GM19463 (cell line): Measurements from ENCODE around the gene ETFBKMT.
A peak's percentile ranks its signal among the peaks of the same experiment; 100 is the strongest.
"Not testable (repeated sequence)": the region's sequence is repeated elsewhere in the genome, so short reads cannot be mapped to it uniquely, and the experiment has no call there.

Source experiments
- ATAC-seq: cut with Tn5 transposase; IDR thresholded peaks from one replicate; pipeline ENCODE4 v1.9.1; 2021; ENCODE audit warnings: mild to moderate bottlenecking, moderate library complexity; ENCODE audit not compliant: unreplicated experiment

Gene ETFBKMT

DNA sequence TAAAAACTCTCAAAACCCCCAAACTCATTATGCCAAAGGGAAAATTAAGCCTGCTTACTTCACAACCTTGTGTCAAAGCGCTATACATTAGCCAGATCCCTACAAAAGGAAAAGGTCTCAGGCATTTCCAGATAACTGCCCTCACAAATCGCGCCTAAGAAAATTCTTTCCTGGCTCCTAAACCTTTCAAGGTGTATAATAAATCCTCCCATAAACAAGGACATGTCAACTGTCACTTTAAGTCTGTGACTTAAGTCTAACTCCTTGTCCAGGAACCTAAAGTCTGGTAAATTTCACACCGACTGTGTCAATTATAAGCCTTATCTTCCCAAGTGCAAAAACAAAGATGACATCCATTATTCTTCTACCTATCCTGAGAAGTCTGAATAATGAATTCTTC lies 4.3 kb upstream of the ETFBKMT start:
- ATAC-seq, result no peak

DNA sequence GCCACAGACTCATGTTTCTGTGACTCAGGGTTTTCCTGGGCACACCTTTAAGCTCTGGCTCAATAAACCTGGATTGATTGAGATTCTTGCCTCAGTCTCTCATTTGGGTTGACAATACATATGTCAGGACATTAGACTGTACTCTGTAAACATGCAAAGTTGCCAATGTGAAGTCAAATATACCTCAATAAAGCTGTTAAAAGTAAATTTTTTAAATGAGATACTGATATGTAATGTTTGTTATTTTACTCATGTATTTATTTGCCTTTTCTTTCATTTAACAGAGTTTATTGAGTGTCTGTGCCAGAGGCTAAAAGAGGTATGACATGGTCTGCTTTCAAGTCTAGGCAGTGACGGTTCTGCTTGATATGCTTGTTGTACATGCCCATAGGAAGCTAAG lies 3.7 kb upstream of the ETFBKMT start:
- no peak for ATAC-seq

DNA sequence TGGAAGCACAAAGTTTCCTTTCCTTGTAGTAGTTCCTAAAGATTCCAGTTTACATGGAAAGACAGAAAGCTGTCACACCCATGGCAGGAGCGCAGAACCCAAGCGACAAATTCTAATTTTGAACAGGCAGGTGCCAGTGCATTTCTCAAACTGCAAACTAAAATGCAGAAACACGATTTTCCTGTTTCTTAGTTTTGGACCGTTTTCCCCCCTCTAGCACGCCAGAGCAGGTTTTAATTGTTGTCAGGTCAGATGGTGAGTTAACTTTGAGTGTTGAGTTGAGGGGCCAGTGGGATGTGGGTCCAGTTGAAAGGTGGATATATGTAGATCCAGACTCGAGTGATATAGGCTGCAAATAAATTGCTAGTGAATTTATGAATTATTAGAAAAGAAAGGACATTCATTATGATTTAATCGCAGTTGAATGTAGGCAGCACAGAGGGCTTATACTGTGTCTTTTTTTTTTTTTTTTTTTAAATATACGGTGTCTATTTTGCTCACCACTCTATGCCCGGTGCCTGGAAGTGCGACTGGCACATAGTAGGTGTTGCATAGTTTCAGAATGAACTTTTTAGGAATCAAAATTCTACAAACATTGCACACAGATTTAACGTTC lies 909 bp upstream of the ETFBKMT start:
- ATAC-seq, result peak; percentile 1

DNA sequence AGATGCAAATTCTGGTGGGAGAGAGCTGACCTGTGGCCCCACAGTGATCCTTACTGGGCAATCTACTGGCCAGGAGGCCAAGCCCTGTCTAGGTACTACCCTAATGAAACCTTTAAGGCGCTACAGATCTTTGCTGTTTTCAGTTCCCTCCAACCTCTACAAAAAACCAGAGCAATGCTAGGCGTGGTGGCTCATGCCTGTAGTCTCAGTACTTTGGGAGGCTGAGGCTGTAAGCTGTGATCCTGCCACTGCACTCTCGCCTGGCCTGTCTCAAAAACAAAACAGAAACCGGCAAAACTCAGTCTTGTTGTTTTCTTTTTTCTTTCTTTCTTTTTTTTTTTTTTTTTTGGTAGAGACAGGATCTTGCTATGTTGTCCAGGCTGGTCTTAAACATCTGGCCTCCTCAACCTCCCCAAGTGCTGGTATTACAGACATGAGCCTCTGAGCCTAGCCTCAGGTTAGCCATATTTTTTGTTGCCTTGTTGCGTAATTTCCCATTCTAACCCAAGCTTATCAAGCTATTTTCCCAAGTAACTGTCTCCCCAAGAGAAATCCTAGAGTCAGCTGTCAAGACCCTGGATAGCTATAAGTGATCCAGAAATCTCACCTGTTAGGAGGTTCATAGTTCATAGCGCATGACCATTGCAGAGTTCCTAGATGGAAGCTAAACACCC lies 2.8 kb downstream of the ETFBKMT start:
- no peak for ATAC-seq

DNA sequence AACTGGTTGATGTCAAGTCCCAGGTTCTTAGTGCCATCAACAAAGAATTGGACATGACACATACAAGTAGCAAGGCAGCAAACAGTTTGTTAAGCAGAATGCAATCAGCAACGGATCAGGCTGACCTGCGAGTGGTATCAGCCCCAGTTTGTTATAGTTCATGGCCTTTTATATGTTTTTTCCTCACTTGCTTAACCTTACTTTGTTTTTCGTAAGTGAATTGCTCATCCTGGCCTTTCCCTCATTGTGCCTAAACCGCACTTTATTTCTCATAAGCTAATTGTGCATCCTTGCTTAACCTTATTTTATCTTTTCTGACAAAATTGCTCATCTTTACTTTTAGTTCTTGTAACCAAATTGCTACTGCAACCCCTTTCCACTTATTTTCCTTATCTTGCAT lies 4.1 kb downstream of the ETFBKMT start:
- ATAC-seq, result no peak

DNA sequence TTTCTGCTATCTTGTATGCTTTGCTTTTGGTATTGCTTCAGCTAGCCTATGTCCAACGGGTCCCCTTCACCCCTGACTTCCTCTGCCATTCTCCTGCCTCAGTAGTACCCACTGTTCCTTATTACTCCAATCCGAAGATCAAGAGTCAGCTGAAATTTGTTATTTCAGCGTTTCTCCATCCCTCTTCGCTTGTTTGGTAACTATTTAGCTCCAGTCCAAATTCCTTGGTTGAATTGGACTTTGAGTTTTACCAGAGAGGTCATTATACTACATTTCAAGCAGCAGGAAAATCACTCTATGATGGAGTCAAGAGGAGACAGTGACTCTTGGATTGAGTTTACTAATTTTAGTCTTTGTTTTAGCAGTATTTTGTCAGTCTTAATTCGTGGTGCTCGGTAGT lies 4.5 kb downstream of the ETFBKMT start:
- no peak for ATAC-seq

DNA sequence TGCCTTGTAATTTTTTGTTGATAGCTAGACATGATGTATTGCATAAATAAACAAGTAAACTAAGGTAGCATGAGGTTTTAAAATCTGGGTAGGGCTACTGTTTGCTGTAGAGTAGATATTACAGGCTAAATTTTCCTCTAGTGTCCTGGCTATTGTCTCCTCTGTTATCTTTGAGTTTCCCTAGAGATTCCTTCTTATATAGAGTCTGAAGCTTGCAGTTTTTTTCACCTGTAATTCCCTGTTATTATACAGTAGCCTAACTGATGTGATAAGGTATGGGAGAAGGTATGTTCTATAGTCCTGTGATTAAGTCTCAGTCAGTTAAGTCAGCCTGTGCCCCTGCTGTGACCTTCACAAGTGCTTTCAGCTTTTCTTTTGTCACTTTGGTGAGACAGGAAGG lies 9.5 kb downstream of the ETFBKMT start:
- ATAC-seq, result no peak

DNA sequence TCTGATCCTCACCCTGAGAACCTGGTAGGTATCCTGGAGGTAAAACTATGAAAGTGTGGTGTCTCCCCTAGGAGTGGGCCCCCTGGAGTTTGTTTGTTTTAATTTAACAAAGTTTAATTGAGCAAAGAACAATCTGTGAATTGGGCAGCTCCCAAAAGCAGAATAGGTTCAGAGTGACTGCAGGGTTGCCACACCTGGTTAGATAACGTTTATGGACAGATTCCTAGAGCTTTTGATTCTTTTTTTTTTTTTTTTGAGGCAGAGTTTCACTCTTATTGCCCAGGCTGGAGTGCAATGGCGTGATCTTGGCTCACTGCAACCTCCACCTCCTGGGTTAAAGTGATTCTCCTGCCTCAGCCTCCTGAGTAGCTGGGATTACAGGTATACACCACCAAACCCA lies 10.1 kb downstream of the ETFBKMT start:
- ATAC-seq, result not testable (repeated sequence)

DNA sequence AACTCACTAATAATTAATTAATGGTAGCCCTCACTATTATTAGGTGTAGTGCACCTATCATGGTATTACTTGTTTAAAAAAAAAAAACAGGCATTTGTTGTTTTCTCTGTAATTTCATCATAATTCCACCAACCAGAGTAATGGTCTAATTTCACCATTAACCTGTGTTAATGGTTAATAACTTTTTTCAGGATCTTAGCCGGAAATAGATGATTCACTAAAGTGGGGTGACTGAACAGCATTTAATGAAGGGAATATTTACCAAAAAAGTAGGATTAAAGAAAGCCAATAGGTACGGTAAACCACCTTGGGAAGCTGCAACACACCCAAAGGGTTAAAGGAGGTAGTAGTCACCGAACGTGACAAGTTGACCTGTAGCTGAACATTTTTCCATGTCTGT lies 13.0 kb downstream of the ETFBKMT start:
- ATAC-seq, result no peak

DNA sequence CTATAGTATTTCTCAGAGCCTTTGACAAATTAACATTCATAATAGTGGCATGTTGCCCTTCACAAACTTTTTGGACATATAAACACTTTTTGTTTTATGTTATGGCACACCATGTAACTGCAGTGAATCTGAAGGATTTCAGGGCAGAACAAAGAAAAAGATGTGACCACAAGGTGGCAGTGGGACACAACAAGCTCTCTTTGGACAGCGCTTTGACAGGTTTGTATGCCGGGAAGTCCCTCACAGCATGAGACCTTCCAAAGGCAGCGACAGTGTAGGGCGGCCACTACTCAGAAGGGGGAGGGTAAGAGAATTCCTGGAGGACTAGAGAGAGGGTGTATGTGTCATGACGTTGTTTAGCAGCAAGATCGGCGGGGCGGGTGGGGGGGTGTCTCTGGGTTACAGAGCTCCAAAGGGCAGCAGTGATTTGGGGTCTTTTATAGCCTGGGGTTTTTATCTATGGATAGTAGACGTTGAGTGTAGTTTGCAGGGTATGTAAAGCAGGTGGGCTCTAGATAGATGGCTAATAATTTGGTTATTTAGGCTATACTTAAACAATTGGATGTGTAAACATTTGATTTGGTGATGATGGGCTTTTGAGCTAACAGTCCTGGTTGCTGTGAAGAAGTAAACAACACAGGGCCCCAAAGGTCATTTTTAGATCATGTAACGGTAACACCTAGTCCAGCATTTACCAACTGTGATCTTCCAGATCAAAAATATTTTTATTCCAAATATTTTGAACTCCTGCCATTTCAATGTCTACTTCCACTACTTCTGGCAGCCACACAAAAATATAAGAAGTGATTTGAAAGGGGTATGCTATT lies 22.9 kb downstream of the ETFBKMT start:
- ATAC-seq, result peak; percentile 85

DNA sequence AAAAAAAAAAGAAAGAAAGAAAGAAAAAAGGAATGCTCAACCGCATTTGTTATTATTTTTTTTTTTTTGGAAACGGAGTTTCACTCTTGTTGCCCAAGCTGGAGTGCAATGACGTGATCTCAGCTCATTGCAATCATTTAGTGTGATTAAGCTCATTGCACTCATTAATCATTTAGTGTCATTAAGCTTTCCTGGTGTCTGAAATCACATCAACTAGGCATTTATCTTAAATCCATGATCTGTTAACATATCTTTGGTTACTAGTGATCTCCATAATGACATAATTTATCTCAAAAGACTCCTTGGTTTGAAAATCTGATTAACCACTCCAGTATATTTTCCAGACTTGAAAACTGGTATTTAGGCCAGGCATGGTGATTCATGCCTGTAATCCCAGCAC lies 26.3 kb downstream of the ETFBKMT start:
- no peak for ATAC-seq

DNA sequence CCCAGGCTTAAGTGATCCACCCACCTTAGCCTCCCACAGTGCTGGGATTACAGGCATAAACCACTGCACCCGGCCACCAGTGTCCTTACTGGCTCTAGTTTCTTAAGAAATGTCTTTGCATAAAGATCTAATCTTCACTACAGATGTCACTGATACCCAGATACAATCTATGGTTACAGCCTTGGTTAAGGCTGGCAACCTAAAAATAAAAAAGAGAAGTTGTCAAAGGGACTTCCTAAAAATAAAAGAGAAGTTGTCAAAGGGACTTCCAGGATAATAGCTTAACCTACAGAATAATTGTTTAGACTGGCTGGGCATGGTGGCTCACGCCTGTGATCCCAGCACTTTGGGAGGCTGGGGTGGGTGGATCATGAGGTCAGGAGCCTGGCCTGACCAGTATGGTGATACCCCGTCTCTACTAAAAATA lies 27.6 kb downstream of the ETFBKMT start:
- peak; percentile 60 for ATAC-seq

DNA sequence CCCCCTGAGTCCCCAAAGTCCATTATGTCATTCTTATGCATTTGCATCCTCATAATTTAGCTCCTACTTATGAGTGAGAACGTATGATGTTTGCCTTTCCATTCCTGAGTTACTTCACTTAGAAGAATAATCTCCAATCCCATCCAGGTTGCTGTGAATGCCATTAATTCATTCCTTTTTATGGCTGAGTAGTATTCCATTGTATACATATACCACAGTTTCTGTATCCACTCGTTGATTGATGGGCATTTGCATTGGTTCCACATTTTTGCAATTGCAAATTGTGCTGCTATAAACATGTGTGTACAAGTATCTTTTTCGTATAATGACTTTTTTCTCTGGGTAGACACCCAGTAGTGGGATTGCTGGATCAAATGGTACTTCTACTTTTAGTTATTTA lies 30.4 kb downstream of the ETFBKMT start:
- ATAC-seq, result not testable (repeated sequence)

DNA sequence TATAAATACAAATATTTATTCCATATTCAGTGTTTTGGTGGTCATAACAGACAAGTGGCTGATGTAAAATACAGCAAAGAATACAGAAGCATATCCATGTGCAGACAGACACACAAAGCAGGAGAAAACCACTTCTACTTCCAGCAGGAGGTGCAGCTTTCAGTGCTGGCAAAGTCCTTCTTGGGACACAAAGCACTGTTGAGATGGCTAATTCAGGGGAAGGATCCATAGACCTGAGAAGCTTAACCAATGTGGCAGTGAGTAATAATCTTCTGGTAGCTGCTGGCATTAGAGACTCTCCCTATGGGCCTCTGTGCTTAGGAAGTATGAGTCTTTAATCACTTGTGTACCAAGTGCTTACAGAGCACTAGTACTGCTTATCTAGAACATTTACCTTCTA lies 42.6 kb downstream of the ETFBKMT start:
- ATAC-seq, result no peak

DNA sequence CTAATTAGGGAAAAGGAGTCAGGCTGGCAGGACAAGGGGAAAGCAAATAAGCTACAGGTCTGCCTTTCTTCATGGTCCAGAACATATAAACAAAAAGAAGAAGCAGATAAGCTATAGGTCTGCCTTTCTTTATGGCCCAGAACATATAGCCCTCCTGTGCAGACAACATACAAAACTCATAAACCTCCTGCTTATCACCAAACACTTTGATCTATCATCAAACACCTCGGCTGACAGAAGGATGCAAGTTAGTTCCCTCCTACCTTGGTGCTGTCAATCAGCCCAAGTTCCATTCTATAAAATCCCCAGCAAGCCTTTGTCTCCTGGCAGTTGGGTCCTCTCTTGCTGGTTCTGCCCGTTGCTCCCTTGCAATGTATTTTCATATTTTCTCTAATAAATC lies 46.1 kb downstream of the ETFBKMT start:
- ATAC-seq, result no peak

DNA sequence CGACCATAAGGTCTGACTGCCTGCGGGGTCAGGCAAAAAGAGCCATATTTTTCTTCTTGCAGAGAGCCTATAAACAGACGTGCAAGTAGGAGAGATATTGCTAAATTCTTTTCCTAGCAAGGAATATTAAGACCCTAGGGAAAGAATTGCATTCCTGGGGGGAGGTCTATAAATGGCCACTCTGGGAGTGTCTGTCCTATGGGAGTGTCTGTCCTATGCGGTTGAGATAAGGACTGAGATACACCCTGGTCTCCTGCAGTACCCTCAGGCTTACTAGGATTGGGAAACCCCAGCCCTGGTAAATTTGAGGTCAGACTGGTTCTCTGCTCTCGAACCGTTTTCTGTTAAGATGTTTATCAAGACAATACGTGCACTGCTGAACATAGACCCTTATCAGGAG lies 48.6 kb downstream of the ETFBKMT start:
- not testable (repeated sequence) for ATAC-seq

DNA sequence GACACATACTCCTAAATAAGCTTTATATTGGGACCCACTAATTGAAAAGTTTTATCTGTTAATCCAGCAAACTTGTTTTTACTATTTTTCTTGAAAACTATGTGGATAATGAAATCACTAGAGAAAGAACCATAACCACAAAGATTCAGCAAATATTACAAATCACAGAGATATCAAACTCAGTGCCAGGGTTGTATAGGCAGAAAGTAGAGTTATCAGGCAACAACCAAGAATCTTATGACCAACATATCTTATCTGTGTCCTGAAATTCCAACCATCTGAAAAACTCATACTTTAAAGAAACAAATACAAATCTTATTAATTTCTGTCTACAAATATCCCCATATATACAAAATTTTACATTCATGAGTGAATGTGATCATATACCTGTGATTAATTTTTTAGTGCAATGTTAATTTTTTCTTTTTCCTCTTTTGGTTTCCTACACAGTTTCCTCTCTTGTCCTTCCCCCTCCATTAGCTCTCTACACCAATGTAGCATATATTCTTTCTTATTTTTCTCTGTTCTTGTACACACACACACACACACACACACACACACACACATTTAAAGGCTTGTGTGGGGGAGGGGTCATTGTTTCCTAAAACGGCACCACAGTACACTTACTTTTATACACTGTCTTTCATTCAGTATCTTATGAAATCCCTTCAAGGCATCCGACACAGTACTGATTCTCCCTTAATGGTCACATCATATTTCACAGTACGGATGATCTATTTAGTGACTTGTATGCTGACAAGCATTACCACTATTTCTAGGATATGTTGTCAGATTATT lies 50.7 kb downstream of the ETFBKMT start:
- no peak for ATAC-seq

DNA sequence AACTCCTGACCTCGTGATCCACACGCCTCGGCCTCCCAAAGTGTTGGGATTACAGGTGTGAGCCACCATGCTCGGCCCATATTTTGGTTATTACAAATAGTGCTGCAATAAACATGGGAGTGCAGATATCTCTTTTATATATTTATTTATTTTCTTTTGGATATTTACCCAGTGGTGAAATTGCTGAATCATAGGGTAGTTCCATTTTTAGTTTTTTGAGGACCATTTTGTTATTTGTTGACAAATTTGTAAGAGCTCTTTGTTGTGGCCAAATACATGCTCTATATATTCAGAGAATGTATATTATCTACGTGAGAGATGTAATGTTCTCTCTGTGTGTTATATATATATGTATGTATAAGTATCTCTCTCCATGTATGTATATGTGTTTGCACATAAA lies 53.4 kb downstream of the ETFBKMT start:
- ATAC-seq, result no peak

DNA sequence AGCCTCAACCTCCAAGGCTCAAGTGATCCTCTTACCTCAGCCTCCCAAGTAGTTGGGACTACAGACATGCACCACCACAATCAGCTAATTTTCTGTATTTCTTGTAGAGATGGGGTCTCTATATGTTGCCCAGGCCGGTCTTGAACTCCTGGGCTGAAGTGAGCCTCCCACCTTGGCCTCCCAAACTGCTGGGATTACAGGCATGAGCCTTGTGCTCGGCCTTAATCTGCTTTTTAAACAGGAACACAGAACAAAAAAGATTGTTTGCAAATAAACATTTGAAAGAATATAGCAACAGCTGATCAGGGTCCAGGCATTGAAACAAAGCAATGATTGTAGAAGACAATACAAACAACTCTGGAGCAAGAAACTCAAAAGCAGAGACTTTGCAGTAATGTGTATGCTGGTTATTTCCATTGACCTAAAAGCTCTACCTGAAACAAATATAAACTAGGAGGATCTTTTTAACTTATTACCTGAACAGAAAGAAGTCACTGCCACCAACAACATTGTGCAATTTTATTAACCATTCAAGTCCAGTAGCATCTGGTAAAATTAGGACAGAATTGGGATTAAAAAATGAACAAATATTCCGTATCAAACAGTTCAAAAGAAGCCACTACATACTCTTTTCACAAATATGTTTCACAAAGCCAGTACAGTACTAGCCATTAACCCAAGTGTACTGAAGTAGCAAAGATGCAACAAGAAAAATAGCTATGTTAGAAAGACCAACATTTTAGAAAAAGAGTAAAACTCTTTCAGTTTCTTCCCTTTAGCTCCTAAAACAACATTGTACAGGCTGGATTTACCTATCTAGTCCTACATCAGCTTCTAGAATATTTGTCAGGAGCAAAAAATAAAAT lies 55.2 kb downstream of the ETFBKMT start:
- ATAC-seq, result peak; percentile 21

DNA sequence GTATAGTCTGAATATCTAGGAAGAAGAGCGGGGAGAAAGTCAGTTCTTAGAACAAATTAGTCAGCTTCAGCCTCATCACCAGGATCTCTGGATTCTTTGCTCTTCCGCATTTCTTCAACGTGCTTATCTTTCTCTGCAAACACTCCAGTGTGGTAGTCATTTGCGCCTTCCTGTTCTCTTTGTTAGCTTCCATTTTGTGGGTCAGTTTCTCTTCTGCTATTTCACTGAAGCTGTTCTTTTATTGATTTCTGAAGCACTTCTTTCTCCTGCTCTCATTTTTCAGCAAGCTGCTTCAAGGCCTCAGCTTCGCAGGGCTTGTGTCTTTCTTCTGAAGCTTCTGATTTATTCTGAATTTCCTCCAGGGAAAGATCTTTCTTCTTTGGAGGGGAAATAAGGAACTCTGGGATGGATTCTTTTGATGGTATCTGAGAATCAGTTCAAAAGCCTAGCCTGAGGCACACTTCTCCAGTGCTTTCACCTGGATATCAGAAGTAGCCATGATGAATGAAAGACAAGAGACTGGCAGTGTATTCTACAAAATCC lies 55.9 kb downstream of the ETFBKMT start:
- peak; percentile 58 for ATAC-seq
